Loucy (cell line): Measurements from ENCODE around the gene DIMT1.

Source experiments
- EZH2phosphoT487 ChIP-seq: fragments of 200-600 bp; IDR thresholded peaks from 2 replicates; pipeline ENCODE4 v1.6.1; 2018; ENCODE audit warnings: antibody characterized with exemption, mild to moderate bottlenecking, moderate library complexity, borderline replicate concordance
- TF ChIP-seq, protein P1 (sequence below): fragments of 200-600 bp; sonication (generic); conservative IDR thresholded peaks from 2 replicates; pipeline ENCODE4 v1.5.1; 2014; ENCODE audit warnings: mild to moderate bottlenecking, antibody characterized with exemption, low read length

DNA sequence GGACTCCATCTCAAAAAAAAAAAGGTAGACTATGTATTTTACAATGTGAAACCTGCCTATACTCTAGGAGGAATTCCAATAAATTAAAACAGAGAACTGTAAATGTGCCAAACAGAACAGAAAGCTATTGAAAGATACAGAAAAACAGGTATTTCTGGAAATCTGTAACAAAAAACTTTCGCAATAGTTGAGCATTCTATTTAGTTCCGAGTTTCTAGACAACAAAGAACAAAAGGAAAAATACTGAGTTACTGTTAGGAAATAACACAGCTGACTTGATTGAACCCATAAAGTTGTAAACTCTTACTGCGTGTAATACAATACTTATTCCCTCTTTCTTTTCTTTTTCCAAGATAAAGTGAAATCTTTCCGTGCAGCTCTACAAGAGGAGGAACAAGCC lies 18.6 kb downstream of the DIMT1 start:
- TF ChIP-seq, protein P1, sequence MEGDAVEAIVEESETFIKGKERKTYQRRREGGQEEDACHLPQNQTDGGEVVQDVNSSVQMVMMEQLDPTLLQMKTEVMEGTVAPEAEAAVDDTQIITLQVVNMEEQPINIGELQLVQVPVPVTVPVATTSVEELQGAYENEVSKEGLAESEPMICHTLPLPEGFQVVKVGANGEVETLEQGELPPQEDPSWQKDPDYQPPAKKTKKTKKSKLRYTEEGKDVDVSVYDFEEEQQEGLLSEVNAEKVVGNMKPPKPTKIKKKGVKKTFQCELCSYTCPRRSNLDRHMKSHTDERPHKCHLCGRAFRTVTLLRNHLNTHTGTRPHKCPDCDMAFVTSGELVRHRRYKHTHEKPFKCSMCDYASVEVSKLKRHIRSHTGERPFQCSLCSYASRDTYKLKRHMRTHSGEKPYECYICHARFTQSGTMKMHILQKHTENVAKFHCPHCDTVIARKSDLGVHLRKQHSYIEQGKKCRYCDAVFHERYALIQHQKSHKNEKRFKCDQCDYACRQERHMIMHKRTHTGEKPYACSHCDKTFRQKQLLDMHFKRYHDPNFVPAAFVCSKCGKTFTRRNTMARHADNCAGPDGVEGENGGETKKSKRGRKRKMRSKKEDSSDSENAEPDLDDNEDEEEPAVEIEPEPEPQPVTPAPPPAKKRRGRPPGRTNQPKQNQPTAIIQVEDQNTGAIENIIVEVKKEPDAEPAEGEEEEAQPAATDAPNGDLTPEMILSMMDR = no peak
- TF ChIP-seq EZH2phosphoT487 = no peak
